K562 (cell line): ENCODE data around the gene AIF1. TPM values are rescaled to one million over a fixed set of nuclear protein-coding genes. Genes with fewer than 3 reads are reported as not detected.

Experiments used
- AFF4 ChIP-seq: sonication (generic); formaldehyde crosslinking; IDR thresholded peaks from 2 replicates; pipeline ENCODE4 v1.8.0; 2023; ENCODE audit warnings: mild to moderate bottlenecking, missing genetic modification reagents
- CTBP1 ChIP-seq: fragments of 450-650 bp; IDR thresholded peaks from 2 replicates; pipeline ENCODE4 v1.6.1; 2016; ENCODE audit warnings: borderline replicate concordance
- FOXK1 ChIP-seq: sonication (generic); formaldehyde crosslinking; IDR thresholded peaks from 2 replicates; pipeline ENCODE4 v1.8.0; 2022; ENCODE audit warnings: missing genetic modification reagents, mild to moderate bottlenecking, borderline replicate concordance
- GTF2A2 ChIP-seq: IDR thresholded peaks from 2 replicates; pipeline ENCODE4 v1.6.1; 2016; ENCODE audit warnings: mild to moderate bottlenecking, missing genetic modification characterization, missing compliant biosample characterization
- NFATC3 ChIP-seq: fragments of 450-650 bp; IDR thresholded peaks from 2 replicates; pipeline ENCODE4 v1.6.1; 2017; ENCODE audit warnings: mild to moderate bottlenecking
- NFRKB ChIP-seq: fragments of 450-650 bp; IDR thresholded peaks from 2 replicates; pipeline ENCODE4 v1.6.1; 2016; ENCODE audit warnings: low read depth
- POLR2AphosphoS5 ChIP-seq: IDR thresholded peaks from 2 replicates; pipeline ENCODE4 v1.6.1; 2011; ENCODE audit warnings: mild to moderate bottlenecking, low read depth, low read length, moderate library complexity; ENCODE audit not compliant: control insufficient read depth, insufficient read depth
- SMARCE1 ChIP-seq: fragments of 450-650 bp; IDR thresholded peaks from 2 replicates; pipeline ENCODE4 v1.7.1; 2016; ENCODE audit warnings: mild to moderate bottlenecking
- SUPT5H ChIP-seq: fragments of 450-650 bp; IDR thresholded peaks from 2 replicates; pipeline ENCODE4 v1.6.1; 2016
- YY1 ChIP-seq, 3 experiments: IDR thresholded peaks; 2 replicates each; pipeline ENCODE4 v1.6.1; 2011; ENCODE audit warnings: low read length in 2 of 3, mild to moderate bottlenecking in 2 of 3, moderate library complexity in 2 of 3, borderline replicate concordance in 1 of 3, control low read depth in 1 of 3, low read depth in 1 of 3; ENCODE audit not compliant: insufficient read depth in 3 of 3, insufficient replicate concordance in 2 of 3, control insufficient read depth in 1 of 3, insufficient read length in 1 of 3; ENCODE audit errors: extremely low read depth in 1 of 3
- ZBTB12 ChIP-seq: fragments of 250-450 bp; sonication (Bioruptor Pico); IDR thresholded peaks from 2 replicates; pipeline ENCODE4 v1.4.0; 2020
- ZKSCAN1 ChIP-seq: fragments of 150-350 bp; IDR thresholded peaks from 2 replicates; pipeline ENCODE4 v1.6.1; 2016; ENCODE audit warnings: low read depth, low read length
- ZNF354B ChIP-seq: fragments of 250-450 bp; sonication (Bioruptor Pico); IDR thresholded peaks from 2 replicates; pipeline ENCODE4 v1.4.0; 2020
- ZNF444 ChIP-seq: fragments of 250-450 bp; sonication (Bioruptor Pico); IDR thresholded peaks from 2 replicates; pipeline ENCODE4 v1.4.0; 2020; ENCODE audit warnings: mild to moderate bottlenecking, moderate library complexity
- polyA plus RNA-seq, 8 experiments: library from polyadenylated mRNA; depleted of rRNA in 4 of 8; stranded (reverse) in 5 of 8; unstranded in 3 of 8; fragments of >200 nt; fragmentation: Nextera tagmentation in 2 of 8; fragmentation: Illumina TruSeq in 1 of 8; extraction: Ambion mirVana in 2 of 8; extraction: Trizol in 1 of 8; gene quantifications; 2 replicates each; pipeline versions ENCODE4 v1.2.1 to v1.2.3, GENCODE V29; 2011 to 2014; ENCODE audit warnings: inconsistent platforms in 1 of 8, missing spikeins in 1 of 8
- total RNA-seq, 7 experiments: library from RNA; depleted of rRNA in 6 of 7; stranded (reverse); fragments of >200 nt in 6 of 7; fragmentation: Illumina TruSeq in 2 of 7; extraction: Trizol in 2 of 7; gene quantifications; 2 replicates each; pipeline versions ENCODE4 v1.2.1 to v1.2.3, GENCODE V29; 2011 to 2021; ENCODE audit warnings: low replicate concordance in 1 of 7
- TF ChIP-seq, protein P1 (sequence below): sonication (generic); formaldehyde crosslinking; IDR thresholded peaks from 2 replicates; pipeline ENCODE4 v1.8.1; 2023; ENCODE audit warnings: mild to moderate bottlenecking, missing genetic modification reagents
- TF ChIP-seq, protein P2 (sequence below): fragments of 250-450 bp; sonication (Bioruptor Pico); IDR thresholded peaks from 2 replicates; pipeline ENCODE4 v1.8.0; 2021; ENCODE audit warnings: mild to moderate bottlenecking, moderate library complexity
- TF ChIP-seq, protein P3 (sequence below): fragments of 450-650 bp; IDR thresholded peaks from 2 replicates; pipeline ENCODE4 v1.6.1; 2016; ENCODE audit warnings: missing biosample characterization, missing genetic modification characterization

AIF1 gene
- total and polyA plus RNA-seq, 9 of the 15 experiments (the other 6 are each of a cell fraction or from before 2014, with no cell fraction given): 9.4 to 33.4 (median 19.4) TPM

GRCh38 chr6:31620586-31621319, 5.7 kb downstream of the AIF1 start, which contains the start of gene PRRC2A (continued):
- TF ChIP-seq FOXK1 (CRISPR knock-in tag) (no peak), NFRKB (peak; percentile 100), ZKSCAN1 (no peak), SMARCE1 (no peak), ZNF354B (CRISPR knock-in tag) (no peak), ZBTB12 (CRISPR knock-in tag) (no peak), POLR2AphosphoS5 (peak; percentile 79), SUPT5H (peak; percentile 84), YY1 (IDR thresholded peaks at IDR 0.05; ENCODE audit: borderline replicate concordance in 1 of 3, control insufficient read depth in 1 of 3, extremely low read depth in 1 of 3, insufficient read depth in 3 of 3, insufficient read length in 1 of 3, insufficient replicate concordance in 2 of 3, low read depth in 1 of 3, low read length in 2 of 3) (peak; percentile 92 to 96 (median 92)), AFF4 (CRISPR knock-in tag) (peak; percentile 95), ZNF444 (CRISPR knock-in tag) (no peak), NFATC3 (no peak), GTF2A2 (peak; percentile 89), CTBP1 (no peak; the same call in 1 of the 2 replicates)
- TF ChIP-seq, protein P1, sequence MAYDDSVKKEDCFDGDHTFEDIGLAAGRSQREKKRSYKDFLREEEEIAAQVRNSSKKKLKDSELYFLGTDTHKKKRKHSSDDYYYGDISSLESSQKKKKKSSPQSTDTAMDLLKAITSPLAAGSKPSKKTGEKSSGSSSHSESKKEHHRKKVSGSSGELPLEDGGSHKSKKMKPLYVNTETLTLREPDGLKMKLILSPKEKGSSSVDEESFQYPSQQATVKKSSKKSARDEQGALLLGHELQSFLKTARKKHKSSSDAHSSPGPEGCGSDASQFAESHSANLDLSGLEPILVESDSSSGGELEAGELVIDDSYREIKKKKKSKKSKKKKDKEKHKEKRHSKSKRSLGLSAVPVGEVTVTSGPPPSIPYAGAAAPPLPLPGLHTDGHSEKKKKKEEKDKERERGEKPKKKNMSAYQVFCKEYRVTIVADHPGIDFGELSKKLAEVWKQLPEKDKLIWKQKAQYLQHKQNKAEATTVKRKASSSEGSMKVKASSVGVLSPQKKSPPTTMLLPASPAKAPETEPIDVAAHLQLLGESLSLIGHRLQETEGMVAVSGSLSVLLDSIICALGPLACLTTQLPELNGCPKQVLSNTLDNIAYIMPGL (CRISPR knock-in tag): no peak; the same call in 1 of the 2 replicates
- TF ChIP-seq, protein P2, sequence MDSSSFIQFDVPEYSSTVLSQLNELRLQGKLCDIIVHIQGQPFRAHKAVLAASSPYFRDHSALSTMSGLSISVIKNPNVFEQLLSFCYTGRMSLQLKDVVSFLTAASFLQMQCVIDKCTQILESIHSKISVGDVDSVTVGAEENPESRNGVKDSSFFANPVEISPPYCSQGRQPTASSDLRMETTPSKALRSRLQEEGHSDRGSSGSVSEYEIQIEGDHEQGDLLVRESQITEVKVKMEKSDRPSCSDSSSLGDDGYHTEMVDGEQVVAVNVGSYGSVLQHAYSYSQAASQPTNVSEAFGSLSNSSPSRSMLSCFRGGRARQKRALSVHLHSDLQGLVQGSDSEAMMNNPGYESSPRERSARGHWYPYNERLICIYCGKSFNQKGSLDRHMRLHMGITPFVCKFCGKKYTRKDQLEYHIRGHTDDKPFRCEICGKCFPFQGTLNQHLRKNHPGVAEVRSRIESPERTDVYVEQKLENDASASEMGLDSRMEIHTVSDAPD (CRISPR knock-in tag): no peak
- TF ChIP-seq, protein P3, sequence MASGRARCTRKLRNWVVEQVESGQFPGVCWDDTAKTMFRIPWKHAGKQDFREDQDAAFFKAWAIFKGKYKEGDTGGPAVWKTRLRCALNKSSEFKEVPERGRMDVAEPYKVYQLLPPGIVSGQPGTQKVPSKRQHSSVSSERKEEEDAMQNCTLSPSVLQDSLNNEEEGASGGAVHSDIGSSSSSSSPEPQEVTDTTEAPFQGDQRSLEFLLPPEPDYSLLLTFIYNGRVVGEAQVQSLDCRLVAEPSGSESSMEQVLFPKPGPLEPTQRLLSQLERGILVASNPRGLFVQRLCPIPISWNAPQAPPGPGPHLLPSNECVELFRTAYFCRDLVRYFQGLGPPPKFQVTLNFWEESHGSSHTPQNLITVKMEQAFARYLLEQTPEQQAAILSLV (tag): no peak
